Stimulated activated CD4-positive, alpha-beta T cell treated with anti-CD3 and anti-CD28 coated beads, TNF-alpha, amount 100 ng/mL, for 48 hours (primary cell): ENCODE results near the gene ARRDC5.
"Not testable (repeated sequence)": the region's sequence is repeated elsewhere in the genome, so short reads cannot be mapped to it uniquely, and the experiment has no call there.

ENCODE experiments used
- DNase-seq, 3 donors: peaks; one replicate each; pipeline ENCODE4 v3.0.0-alpha.2; 2020; ENCODE audit warnings: low read depth in 3 of 3

ARRDC5 gene

GRCh38 chr19:4868286-4868834 is 34.3 kb downstream of the ARRDC5 start:
- DNase-seq, result no peak

DNA sequence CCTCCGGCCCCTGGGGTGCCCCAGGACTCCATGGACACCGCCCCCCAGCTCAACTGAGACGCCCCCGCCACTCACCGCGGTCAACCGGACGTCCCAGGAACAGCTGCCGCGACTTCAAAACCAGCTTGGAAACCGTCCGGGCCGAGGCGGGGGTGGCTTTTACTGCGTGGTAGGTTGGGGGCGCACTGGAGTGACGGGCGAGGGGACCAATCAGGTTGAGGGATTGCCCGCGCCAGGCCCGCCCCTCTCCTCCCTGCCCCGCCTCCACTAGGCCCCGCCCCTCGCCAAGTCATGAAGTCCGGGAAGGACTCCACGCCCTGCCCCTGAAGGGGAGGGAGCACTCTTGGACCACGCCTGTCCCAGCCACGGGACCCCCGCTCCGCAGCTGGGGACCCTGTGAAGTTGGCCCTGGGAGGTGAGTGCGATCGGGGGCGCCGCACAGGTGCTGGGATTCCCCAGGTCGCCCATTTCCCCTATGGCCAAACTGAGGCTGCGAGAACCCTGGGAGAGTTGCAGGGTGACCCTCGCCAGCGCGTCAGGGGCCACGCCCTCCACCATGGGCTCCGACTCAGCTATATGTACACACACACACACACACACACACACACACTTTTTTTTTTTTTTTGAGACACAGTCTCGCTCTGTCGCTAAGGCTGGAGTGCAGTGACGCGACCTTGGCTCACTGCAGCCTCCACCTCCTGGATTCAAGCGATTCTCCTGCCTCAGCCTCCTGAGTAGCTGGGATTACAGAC is 35.0 kb downstream of the ARRDC5 start, which contains the start of gene PLIN3:
PLIN3 (minus strand) TSS at position 134 of the 752 bp plus-strand sequence. CDS start 6,273 bp downstream, outside the sequence.
- DNase-seq, result peak; percentile 87 to 98 (median 93)

DNA sequence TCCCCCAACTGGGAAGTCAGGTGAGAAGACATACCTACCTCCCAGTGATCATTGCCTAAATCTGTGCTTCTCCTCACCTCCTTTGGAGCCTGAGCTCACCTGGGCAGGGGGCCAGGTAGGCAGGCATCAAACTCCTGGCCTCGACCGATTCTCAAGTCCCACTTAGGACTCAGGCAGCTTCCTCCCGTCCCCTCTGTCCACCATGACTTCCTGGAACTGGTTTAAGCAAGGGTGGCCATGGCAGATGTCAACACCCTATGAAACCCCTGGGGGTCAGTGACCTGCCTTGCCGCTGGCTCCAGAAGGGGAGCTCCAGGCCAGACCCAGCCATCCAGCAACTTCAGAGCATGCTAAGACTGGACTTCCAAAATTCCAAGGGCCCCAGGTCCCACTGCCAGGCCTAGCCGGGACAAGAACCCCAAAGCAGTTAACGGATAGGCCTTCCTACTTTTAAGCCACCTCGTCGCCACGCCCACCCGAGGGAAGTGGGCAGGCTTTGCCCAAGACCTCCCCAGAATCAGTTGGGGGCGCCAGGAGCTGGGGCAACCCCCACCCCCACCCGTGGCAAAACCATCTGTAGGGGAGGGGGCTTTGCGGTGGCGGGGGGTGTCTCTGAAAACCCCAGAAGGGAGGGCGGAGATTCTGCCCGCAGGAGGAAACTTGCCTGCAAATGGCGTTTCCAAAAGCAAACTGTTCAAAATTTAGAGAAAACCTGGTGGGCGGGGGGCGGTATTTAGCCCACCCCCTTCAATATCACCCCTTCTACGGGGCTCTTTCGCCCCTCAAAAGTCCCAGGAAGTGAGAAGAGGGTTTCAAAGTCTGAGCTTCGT is 35.9 kb downstream of the ARRDC5 start:
- peak in 1 of 3 donors; percentile 43 for DNase-seq

GRCh38 chr19:4861147-4861546 is 41.5 kb downstream of the ARRDC5 start:
- DNase-seq, result no peak

GRCh38 chr19:4859697-4860096 is 43.0 kb downstream of the ARRDC5 start:
- no peak for DNase-seq

DNA sequence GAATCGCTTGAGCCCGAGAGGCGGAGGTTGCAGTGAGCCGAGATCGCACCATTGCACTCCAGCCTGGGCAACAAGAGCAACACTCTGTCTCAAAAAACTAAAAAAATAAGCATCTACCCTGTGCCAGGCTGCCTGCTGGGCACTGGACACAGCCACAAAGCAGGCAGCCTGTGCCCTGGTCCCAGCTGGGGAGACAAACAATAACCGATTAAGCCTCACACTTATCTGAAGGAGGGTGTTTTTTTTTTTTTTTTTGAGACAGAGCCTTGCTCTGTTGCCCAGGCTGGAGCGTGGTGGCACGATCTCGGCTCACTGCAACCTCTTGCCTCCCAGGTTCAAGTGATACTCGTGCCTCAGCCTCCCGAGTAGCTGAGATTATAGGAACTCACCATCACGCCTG is 46.2 kb downstream of the ARRDC5 start:
- DNase-seq, result not testable (repeated sequence)

- DNase-seq, result not testable (repeated sequence)
Observed at GRCh38 chr19:4853506-4853905, 49.2 kb downstream of the ARRDC5 start.

GRCh38 chr19:4852484-4852883 is 50.2 kb downstream of the ARRDC5 start:
- no peak for DNase-seq

DNA sequence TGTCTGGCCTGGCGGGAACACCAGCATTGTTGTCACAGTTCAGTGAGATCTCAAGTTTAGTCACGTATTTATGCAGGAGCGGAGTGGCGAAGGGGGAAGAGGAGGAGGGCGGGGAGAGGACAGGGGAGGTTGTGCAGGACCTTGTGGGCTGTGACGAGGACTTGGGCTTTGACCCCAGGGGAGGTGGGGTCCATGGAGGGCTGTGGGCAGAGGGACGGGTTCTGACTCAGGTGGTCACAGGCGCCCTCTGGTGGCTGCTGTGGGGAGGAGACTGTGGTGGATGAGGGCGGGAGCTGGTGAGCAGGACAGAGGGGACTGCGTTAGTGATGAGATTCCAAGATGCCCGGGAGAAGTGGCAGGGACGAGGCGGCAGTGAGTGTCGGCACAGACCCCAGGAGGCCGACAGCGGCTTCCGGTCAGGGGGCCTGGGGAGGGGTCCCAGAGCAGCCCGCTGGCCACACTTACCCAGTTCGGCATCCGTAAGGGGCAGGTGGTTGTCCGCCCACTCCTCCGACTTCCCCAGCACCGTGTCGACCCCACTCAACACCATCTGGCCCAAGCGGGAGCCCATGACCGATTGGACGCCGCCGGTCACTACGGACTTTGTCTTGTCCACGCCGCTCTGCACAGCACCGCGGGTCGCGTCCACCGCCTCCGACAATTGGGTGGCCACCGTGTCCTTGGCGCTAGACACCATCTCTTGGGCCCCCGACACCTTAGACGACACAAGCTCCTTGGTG is 51.0 kb downstream of the ARRDC5 start:
- DNase-seq, result peak; percentile 43 to 60 (median 55)

- no peak for DNase-seq
Observed at GRCh38 chr19:4849019-4849418, 53.7 kb downstream of the ARRDC5 start.

DNA sequence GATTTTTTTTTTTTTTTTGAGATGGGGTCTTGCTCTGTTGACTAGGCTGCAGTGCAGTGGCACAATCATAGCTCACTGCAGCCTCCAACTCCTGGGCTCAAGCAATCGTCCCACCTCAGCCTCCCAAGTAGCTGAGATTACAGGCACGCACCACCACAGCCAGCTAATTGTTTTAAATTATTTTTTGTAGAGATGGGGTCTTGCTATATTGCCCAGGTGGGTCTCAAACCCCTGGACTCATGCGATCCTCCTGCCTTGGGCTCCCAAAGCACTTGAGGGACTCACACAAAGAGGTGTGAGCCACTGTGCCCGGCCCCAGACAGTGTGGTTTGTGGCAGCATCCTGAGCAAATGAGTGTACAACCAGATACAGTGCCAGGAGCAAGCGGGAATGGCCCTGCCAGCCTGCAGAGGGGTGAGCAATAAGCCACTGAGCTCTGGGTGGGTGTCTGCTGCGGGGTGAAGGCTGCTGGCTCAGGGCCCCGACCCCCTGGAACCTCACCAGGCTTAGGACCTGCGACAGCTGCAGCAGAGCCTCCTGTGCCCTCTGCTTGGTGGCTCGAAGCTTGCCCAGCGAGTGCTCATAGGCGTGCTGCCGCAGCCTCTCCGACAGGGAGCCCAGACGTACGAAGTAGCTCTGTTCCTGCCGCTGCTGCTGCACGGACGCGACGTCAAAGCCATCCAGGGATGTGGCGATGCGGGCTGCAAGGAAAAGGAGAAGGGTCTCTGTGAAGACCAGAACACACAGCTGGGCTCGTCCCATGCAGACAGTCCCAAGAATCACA is 55.3 kb downstream of the ARRDC5 start:
- DNase-seq, result no peak

DNA sequence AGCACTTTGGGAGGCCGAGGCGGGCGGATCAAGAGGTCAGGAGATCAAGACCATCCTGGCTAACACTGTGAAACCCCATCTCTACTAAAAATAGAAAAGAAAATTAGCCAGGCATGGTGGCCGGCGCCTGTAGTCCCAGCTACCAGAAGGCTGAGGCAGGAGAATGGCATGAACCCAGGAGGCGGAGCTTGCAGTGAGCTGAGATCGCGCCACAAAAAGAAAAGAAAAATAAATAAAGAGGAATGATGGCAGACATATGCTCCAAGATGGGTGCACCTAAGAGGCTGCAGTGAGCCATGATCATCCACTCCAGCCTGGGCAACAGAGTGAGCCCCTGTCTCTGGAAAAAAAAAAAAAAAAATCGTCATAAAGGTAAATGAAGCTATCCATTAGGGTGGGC is 56.7 kb downstream of the ARRDC5 start:
- not testable (repeated sequence) for DNase-seq

- DNase-seq, result no peak
Observed at GRCh38 chr19:4844348-4845179, 58.1 kb downstream of the ARRDC5 start.

DNA sequence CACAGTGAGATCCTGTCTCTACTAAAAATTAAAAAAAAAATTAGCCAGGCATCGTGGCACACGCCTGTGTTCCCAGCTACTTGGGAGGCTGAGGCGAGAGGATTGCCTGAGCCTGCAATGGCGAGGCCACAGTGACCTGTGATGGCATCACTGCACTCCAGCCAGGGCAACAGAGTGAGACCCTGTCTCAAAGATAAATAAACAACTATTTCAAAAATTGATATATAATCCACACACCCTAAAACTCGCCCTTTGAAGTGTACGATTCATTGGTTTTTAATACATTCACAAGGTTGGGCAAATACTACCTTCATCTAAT is 59.1 kb downstream of the ARRDC5 start:
- no peak for DNase-seq
